ENCODE data around the gene LRATD1.
"Not testable (repeated sequence)": the region's sequence is repeated elsewhere in the genome, so short reads cannot be mapped to it uniquely, and the experiment has no call there.

The LRATD1 gene, protein sequence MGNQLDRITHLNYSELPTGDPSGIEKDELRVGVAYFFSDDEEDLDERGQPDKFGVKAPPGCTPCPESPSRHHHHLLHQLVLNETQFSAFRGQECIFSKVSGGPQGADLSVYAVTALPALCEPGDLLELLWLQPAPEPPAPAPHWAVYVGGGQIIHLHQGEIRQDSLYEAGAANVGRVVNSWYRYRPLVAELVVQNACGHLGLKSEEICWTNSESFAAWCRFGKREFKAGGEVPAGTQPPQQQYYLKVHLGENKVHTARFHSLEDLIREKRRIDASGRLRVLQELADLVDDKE

DNA sequence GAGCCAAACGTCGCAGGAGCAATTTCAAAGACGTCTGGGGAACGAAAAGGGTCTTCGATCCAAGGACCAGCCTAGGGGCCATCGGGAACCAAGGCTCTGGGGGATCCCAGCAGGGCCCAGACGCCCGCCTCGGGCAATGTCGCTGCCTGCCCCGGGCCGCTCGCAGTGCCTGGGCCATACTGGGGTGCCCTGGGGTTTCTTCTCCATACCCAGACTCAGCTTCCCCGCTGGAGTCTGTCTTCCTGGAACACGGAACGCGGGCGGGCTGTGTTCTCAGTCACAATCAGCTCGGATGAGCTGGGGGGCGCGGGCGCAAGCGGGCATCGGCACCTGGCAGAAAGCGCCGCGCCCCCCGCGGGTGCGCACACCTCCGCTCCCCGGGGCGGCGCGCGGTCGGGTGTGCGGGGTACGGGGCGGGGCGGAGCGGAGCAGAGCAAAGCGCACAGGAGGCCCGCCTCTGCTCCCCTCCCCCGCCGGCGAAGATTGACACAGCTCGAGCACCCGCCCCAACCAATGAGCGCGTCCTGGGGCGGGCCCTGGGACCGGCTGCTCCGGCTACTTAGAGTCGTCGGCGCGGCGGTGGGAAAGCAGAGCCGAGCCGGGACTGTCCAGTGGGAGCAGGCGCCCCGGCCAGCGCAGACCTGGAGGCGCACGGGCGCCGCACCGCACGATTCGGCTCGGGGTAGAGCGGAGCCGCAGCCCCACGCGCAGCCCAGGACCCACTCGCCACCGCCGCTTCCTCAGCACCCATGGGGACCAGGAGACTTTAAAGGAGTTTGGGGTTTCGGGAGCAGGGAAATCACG lies at the start of gene LRATD1:
Gene LRATD1, plus strand, starts transcription at position 585 of the 804 bp plus-strand sequence. CDS start 1,263 bp downstream, outside the sequence.
- no peak for DNase-seq (ENCODE audit: low read depth in 2 of 2)

DNA sequence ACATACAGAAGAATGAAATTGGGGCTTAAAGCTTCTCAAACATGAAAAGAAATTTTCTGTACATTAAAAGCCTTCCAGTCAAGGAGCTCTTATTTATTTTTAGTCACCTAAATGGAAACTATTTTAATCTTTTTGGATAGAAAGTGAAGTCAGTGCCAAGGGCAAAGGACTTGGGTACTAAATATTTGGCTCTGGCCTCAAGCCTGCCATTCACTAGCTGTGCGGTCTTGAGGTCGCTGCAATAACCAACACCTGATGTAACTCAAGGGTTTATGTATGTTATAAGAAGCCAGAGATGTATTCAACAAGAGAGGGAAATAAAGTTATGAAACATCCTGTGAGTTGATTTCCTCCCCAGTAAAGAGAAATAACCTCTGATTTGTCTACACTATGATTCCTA lies 49.5 kb upstream of the LRATD1 start:
- no peak for DNase-seq (ENCODE audit: low read depth in 2 of 2)

DNA sequence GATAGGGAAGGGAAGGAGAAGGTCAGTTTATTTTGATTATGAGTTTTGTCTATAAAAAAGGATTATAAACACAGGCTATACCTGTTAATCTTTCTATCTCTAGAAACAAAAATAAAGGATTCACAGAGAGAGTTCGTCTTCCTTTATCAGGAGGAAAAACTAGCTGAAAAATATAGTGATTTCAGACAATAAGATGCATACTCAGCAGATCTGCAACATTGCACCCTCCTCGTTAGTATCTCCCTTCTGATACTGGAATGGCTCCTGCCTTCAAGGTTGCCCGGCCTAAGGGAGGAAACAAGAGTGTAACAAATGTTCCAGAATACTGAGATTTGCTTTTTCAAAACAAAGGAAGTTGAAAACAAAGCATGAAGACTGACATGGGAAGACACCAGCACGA lies 48.7 kb upstream of the LRATD1 start:
- DNase-seq (ENCODE audit: low read depth in 2 of 2): no peak

DNA sequence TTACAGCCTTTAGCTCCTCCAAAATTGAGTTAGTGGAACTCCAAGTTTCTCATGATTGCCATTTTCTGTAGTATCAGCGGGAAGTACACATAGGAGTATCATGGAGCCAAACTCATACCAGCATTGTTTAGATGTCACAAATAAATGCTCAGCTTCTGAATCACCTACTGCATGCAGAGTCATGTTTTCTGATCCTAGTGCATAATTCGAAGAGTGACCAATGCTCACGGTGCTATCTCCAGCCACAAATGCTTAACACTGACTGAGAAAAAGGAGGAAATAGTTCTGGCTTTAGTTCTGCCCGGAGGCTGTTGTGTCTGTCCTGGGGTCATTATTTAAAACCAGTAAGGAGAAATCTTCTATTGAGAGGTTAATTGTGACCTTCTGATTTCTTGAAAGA lies 45.4 kb upstream of the LRATD1 start:
- no peak for DNase-seq (ENCODE audit: low read depth in 2 of 2)

GRCh38 chr2:14601156-14601770 lies 31.3 kb upstream of the LRATD1 start:
- no peak for DNase-seq (ENCODE audit: low read depth in 2 of 2)

DNA sequence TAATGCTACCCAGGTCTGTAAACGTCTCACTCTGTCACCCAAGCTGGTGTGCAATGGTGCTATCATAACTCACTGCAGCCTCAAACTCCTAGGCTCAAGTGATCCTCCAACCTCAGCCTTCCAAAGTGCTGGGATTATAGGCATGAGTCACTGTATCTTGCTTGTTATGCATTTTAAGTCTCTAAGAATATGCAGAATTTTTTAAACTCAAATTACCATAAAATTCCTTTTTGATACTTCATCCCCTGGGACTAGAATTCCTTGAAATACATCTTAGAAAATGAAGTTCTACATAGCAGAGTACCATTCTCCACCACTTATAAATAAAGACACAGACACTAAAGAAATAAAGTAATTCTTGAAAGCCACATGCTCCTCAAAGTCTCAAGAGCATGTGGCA lies 30.2 kb upstream of the LRATD1 start:
- DNase-seq (ENCODE audit: low read depth in 2 of 2): no peak

- DNase-seq (ENCODE audit: low read depth in 2 of 2): no peak
Measured at GRCh38 chr2:14603676-14604075, 28.8 kb upstream of the LRATD1 start.

DNA sequence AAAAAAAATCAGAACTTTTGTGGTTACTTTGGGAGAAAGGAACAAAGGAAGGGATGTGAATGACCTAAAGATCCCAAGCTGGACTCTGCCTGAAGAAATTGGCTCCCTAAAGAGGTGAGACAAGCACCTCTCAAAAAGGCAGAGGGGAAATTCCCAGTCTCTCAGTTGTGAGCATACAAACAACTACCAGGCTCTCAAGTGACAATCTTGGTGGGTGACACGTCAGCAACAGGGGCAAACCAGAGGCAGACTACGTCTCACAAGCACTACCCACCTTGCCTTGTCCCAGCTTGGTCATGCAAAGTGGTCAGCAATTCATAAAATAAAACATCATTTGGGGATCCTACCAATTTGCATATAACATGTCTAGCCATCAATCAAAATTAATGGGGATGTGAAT lies 24.3 kb upstream of the LRATD1 start:
- DNase-seq (ENCODE audit: low read depth in 2 of 2): no peak

DNA sequence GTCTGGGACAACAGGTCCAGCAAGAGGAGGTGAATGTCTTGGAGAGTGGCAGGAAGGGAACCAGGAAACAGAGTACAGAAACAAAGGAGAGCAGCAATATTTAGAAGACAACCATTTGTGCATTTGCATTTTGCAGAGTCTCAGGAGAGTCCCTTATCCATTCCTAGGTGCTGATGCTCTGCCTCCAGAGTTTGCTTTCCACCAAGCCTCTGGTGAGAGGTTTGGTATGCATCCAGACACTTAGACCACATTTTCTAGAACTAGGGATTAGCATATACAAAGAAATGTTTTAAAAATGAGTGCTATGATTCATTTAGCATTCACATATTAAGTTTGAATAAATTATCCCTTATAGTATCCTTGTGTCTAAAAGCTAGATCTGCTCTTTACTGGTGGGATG lies 18.5 kb upstream of the LRATD1 start:
- no peak for DNase-seq (ENCODE audit: low read depth in 2 of 2)

DNA sequence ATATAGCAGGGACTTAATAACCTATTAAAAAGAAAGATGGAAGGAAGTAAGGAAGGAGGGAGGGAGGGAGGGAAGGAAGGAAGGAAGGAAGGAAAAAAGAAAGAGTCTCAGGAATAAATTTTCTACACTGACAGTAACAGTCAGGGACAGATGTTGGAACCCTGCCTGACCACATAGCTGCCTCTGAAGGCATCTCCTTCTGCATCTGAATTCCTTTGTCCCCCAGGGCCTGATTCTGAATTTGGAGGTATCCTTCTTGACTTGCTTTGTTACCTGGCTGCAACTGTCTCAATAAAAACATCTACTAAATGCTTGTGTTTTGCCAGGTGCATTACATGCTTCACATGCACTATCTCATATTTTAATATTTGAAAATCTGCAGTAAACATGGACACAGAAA lies 17.4 kb upstream of the LRATD1 start:
- no peak for DNase-seq (ENCODE audit: low read depth in 2 of 2)

DNA sequence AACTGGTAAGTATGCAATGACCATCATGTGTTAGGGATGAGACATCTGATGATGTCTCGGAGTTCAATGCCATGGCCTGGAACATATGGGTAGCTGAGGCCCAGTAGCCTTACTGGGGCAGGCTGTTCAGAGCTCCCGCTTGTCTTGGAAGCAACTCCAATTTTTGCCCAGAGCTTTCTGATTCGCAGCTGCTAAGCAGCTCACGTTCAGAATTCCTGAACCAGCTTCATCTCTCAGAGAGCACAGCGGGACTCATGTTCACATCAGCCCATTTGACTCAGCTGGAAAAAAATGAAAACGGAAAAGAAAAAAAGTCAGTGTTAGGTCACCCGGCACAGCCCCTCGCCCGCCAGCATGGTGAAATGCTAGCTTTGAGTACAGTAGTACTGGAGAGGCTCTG lies 16.8 kb upstream of the LRATD1 start:
- DNase-seq (ENCODE audit: low read depth in 2 of 2): no peak

DNA sequence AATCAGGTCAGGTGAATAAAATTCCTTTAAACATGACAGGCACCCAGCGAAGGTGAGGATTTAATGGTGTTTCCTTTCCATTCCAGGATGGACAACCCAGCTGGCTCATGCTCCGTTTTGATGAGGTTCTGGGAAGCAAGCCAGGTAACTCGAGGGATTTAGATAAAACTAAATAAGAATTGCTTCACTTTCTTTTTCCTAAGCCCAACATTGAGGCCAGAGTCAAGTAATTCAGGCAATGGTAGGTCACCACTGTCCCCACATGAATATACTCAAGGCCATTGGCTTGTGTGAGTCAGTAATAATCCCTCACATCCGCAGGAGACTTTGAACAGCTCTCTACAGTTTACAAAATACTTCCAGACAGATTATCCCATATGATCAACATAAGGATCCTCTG lies 16.2 kb upstream of the LRATD1 start:
- no peak for DNase-seq (ENCODE audit: low read depth in 2 of 2)

- no peak for DNase-seq (ENCODE audit: low read depth in 2 of 2)
Measured at GRCh38 chr2:14616950-14617349, 15.6 kb upstream of the LRATD1 start.

DNA sequence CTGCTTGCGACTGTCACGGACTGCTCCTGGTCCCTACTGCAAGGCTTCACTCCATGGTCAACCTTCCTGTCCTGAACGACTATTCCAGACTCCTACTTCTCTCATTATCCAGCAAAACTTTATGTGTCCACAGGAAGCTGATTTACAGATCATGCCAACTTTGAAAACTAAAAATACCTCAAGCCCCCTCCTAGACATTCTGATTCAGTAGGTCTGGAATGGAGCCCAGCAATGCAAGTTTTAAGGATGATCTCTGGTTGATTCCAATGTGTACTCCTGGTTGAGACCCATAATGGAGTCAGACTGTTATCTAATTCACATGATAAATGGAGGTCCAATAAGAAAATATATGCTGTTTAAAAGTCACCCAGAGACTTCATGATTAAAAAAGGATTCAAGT lies 13.1 kb upstream of the LRATD1 start:
- no peak for DNase-seq (ENCODE audit: low read depth in 2 of 2)

GRCh38 chr2:14621114-14621513 lies 11.4 kb upstream of the LRATD1 start:
- DNase-seq (ENCODE audit: low read depth in 2 of 2): no peak

GRCh38 chr2:14621906-14622549 lies 10.5 kb upstream of the LRATD1 start:
- DNase-seq (ENCODE audit: low read depth in 2 of 2): no peak

- not testable (repeated sequence) for DNase-seq (ENCODE audit: low read depth in 2 of 2)
Measured at GRCh38 chr2:14622550-14622939, 10.0 kb upstream of the LRATD1 start.

GRCh38 chr2:14623237-14623636 lies 9.3 kb upstream of the LRATD1 start:
- DNase-seq (ENCODE audit: low read depth in 2 of 2): no peak

DNA sequence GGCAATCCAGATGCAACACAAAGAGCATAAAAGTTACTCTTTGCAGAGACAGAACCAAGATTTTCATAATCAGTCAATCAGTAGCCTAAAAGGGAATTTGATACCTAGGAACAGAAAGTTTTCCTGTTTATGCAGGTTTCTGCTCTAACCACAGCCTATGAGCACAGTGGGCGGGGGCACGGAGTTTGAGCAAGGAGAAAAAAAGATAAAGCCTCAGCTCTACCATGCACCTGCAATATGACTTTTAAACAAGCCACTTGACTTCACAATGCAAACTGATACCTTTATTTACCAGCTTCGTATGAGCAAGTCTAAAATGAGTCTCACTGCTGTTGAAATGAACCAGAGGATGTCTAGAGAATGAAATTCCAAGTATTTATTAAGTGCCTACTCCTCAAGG lies 5.6 kb upstream of the LRATD1 start:
- no peak for DNase-seq (ENCODE audit: low read depth in 2 of 2)

DNA sequence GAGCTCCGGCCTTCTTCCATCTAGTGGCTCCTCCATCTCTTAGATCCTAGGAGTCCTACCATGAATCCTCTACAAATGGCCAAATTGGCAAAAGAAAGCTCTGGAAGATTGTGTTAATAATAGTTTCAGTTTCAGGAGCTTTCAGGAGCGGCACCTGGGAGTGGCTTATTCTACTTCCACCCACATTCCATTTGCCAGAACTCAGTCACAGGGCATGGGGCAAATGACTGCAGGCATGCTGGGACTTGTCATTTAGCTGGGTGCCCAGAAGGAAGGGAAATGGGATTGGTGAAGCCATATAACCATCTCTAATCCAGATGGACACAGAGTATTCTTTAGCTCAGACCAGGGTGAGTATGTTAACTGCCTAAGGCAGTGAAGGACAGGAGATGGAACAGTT lies 3.6 kb upstream of the LRATD1 start:
- no peak for DNase-seq (ENCODE audit: low read depth in 2 of 2)

DNA sequence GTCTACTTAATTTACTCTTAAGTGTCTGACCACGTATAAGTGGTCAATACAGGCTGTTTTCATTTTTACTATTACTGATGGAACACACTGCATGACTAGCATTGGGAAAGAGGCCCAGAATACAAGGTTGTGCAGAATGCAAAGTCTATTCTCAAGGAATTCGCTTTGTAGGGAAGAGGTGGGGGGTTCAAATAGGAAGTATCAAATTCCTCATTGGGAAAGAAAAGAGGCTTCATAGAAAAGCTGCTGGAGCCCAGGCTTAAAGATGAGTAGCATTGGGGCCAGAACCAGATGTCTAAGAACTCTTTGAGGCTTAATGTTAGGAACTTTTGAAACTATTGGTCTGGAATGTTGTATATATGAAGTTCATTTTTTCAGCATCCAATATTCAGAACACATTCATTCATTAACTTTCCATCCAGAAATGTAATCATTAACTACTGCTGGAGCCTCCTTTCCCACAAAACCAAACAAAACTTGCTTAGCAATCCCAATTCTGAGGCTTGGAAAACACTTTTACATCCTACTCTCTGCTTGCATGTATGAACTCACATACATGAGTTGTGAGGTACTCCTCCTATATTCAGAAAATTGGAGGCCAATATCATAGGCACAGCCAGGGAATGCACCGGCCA lies 994 bp upstream of the LRATD1 start:
- DNase-seq (ENCODE audit: low read depth in 2 of 2): no peak

DNA sequence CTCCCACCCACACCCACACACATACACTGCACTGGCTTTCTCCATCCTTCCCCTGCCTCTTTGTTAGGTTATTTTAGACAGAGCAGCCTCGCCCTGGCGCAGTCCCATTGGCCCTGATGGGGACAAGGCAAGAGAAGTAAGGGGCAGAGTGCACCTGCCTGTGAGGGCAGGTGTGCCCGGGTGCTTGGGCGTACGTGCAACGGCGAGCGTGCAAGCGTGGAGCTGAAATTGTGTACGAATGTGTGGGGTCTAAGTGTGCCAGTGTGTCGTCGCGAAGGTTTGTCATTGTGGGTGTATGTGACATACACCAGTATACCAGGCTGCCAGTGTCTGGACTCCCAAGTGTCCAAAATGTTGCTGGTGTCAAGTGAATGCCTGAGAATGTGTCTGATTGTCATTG lies 544 bp downstream of the LRATD1 start:
- DNase-seq (ENCODE audit: low read depth in 2 of 2): no peak

Measured in stimulated activated CD8-positive, alpha-beta memory T cell treated with anti-CD3 and anti-CD28 coated beads, Interleukin-7, amount 100 ng/mL, for 4 hours (primary cell).